Liver (tissue), 9 donors: Measurements from ENCODE around the gene ZNRF3. TPM values are rescaled to one million over a fixed set of nuclear protein-coding genes. Genes with fewer than 3 reads are reported as not detected.

Experiments
- DNase-seq: peaks from one replicate; pipeline ENCODE4 v3.0.0-alpha.2; 2017; ENCODE audit warnings: low spot score
- H3K27ac ChIP-seq, 2 donors: one replicate each; pipeline ENCODE4 v1.7.0; 2013; ENCODE audit warnings: inconsistent platforms in 2 of 2, low read length in 2 of 2, control low read depth in 1 of 2, low read depth in 1 of 2, mild to moderate bottlenecking in 1 of 2
- H3K27me3 ChIP-seq, 4 donors: one replicate each; pipeline versions ENCODE4 v1.6.1 to v1.7.0; 2013; ENCODE audit warnings: low read length in 3 of 4, inconsistent platforms in 1 of 4, mild to moderate bottlenecking in 1 of 4, moderate library complexity in 1 of 4; ENCODE audit not compliant: control insufficient read depth in 4 of 4, insufficient read depth in 4 of 4
- H3K36me3 ChIP-seq, 4 donors: one replicate each; pipeline versions ENCODE4 v1.6.1 to v1.7.0; 2013; ENCODE audit warnings: low read length in 3 of 4, mild to moderate bottlenecking in 3 of 4, low read depth in 1 of 4, moderate library complexity in 1 of 4; ENCODE audit not compliant: control insufficient read depth in 4 of 4, insufficient read depth in 3 of 4
- H3K4me1 ChIP-seq, 4 donors: one replicate each; pipeline versions ENCODE4 v1.6.1 to v1.7.0; 2013; ENCODE audit warnings: low read length in 3 of 4, mild to moderate bottlenecking in 3 of 4, moderate library complexity in 1 of 4; ENCODE audit not compliant: control insufficient read depth in 4 of 4, insufficient read depth in 4 of 4
- H3K4me3 ChIP-seq, 3 donors: one replicate each; pipeline versions ENCODE4 v1.6.1 to v1.7.0; 2013; ENCODE audit warnings: low read length in 3 of 3, control low read depth in 1 of 3, low read depth in 1 of 3, mild to moderate bottlenecking in 1 of 3
- H3K9ac ChIP-seq, 2 donors: one replicate each; pipeline ENCODE4 v1.7.0; 2013; ENCODE audit warnings: low read length in 2 of 2, mild to moderate bottlenecking in 2 of 2, moderate library complexity in 2 of 2, control low read depth in 1 of 2, low read depth in 1 of 2
- H3K9me3 ChIP-seq, 4 donors: one replicate each; pipeline versions ENCODE4 v1.6.1 to v1.7.0; 2013; ENCODE audit warnings: low read length in 3 of 4; ENCODE audit not compliant: control insufficient read depth in 4 of 4
- ATF3 ChIP-seq: IDR thresholded peaks from 2 replicates; pipeline ENCODE4 v1.6.1; 2016; ENCODE audit warnings: antibody characterized with exemption
- CTCF ChIP-seq: fragments of 150-350 bp; IDR thresholded peaks from 2 replicates; pipeline ENCODE4 v1.5.1; 2017; ENCODE audit warnings: improper control_type of control experiment, low read depth, low read length; ENCODE audit not compliant: missing input control
- EGR1 ChIP-seq, 2 donors: IDR thresholded peaks; 2 replicates each; pipeline ENCODE4 v1.6.1; 2016 to 2018; ENCODE audit warnings: antibody characterized with exemption in 2 of 2, low read depth in 2 of 2
- FOXA1 ChIP-seq: IDR thresholded peaks from 2 replicates; pipeline ENCODE4 v1.6.1; 2016; ENCODE audit warnings: antibody characterized with exemption
- FOXA2 ChIP-seq: IDR thresholded peaks from 2 replicates; pipeline ENCODE4 v1.6.1; 2016; ENCODE audit warnings: antibody characterized with exemption
- GABPA ChIP-seq, 2 donors: IDR thresholded peaks in 1 of 2; conservative IDR thresholded peaks in 1 of 2; 2 replicates each; pipeline ENCODE4 v1.6.1; 2016; ENCODE audit warnings: antibody characterized with exemption in 2 of 2, mild to moderate bottlenecking in 1 of 2, moderate library complexity in 1 of 2
- HNF4A ChIP-seq, 2 donors: conservative IDR thresholded peaks; 2 replicates each; pipeline ENCODE4 v1.6.1; 2016; ENCODE audit warnings: antibody characterized with exemption in 2 of 2, mild to moderate bottlenecking in 2 of 2
- JUND ChIP-seq, 2 donors: IDR thresholded peaks; 2 replicates each; pipeline ENCODE4 v1.6.1; 2016; ENCODE audit warnings: antibody characterized with exemption in 2 of 2
- NR2F2 ChIP-seq: IDR thresholded peaks from 2 replicates; pipeline ENCODE4 v1.6.1; 2016; ENCODE audit warnings: antibody characterized with exemption
- RAD21 ChIP-seq, 2 donors: IDR thresholded peaks; 2 replicates each; pipeline ENCODE4 v1.6.1; 2016; ENCODE audit warnings: antibody characterized with exemption in 2 of 2, mild to moderate bottlenecking in 2 of 2
- RXRA ChIP-seq, 2 donors: IDR thresholded peaks; 2 replicates each; pipeline ENCODE4 v1.6.1; 2017 to 2018; ENCODE audit warnings: antibody characterized with exemption in 2 of 2, mild to moderate bottlenecking in 1 of 2
- TAF1 ChIP-seq: conservative IDR thresholded peaks from 2 replicates; pipeline ENCODE4 v1.6.1; 2016; ENCODE audit warnings: antibody characterized with exemption, mild to moderate bottlenecking
- YY1 ChIP-seq: IDR thresholded peaks from 2 replicates; pipeline ENCODE4 v1.6.1; 2016; ENCODE audit warnings: antibody characterized with exemption, mild to moderate bottlenecking
- WGBS: extraction: QIAGEN DNeasy Blood & Tissue Kit; methylation state at CpG from one replicate; pipeline ENCODE4 v1.1.7; 2013; 5-methylcytosine and 5-hydroxymethylcytosine counted together
- polyA plus RNA-seq, 2 donors: library from polyadenylated mRNA; stranded (reverse) in 1 of 2; unstranded in 1 of 2; fragments of 200-250 nt in 1 of 2; fragments of >200 nt in 1 of 2; fragmentation: Nextera tagmentation in 1 of 2; extraction: Ambion mirVana in 1 of 2; gene quantifications; one replicate each; pipeline versions ENCODE4 v1.2.1 to v1.2.3, GENCODE V29; 2013 to 2015
- total RNA-seq, 2 donors: library from RNA; depleted of rRNA; stranded (reverse); fragments of >200 nt; gene quantifications; one replicate each; pipeline ENCODE4 v1.2.3, GENCODE V29; 2014
- TF ChIP-seq, protein P1 (sequence below): IDR thresholded peaks from 2 replicates; pipeline ENCODE4 v1.6.1; 2016; ENCODE audit warnings: antibody characterized with exemption, mild to moderate bottlenecking
- TF ChIP-seq, protein P2 (sequence below): IDR thresholded peaks from 2 replicates; pipeline ENCODE4 v1.6.1; 2016; ENCODE audit warnings: antibody characterized with exemption
- donor health status: healthy.
- donor health status: healthy.
- donor health status: healthy.
- donor health status: healthy.
- donor health status: healthy.

ZNRF3 gene
- total and polyA plus RNA-seq, 4 donors: 2.2 to 5.9 (median 4.7) TPM

GRCh38 chr22:29014293-29014692 is 130.9 kb downstream of the ZNRF3 start (continued):
- TF ChIP-seq, protein P1, sequence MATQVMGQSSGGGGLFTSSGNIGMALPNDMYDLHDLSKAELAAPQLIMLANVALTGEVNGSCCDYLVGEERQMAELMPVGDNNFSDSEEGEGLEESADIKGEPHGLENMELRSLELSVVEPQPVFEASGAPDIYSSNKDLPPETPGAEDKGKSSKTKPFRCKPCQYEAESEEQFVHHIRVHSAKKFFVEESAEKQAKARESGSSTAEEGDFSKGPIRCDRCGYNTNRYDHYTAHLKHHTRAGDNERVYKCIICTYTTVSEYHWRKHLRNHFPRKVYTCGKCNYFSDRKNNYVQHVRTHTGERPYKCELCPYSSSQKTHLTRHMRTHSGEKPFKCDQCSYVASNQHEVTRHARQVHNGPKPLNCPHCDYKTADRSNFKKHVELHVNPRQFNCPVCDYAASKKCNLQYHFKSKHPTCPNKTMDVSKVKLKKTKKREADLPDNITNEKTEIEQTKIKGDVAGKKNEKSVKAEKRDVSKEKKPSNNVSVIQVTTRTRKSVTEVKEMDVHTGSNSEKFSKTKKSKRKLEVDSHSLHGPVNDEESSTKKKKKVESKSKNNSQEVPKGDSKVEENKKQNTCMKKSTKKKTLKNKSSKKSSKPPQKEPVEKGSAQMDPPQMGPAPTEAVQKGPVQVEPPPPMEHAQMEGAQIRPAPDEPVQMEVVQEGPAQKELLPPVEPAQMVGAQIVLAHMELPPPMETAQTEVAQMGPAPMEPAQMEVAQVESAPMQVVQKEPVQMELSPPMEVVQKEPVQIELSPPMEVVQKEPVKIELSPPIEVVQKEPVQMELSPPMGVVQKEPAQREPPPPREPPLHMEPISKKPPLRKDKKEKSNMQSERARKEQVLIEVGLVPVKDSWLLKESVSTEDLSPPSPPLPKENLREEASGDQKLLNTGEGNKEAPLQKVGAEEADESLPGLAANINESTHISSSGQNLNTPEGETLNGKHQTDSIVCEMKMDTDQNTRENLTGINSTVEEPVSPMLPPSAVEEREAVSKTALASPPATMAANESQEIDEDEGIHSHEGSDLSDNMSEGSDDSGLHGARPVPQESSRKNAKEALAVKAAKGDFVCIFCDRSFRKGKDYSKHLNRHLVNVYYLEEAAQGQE: no peak
- no peak for TF ChIP-seq FOXA1

DNA sequence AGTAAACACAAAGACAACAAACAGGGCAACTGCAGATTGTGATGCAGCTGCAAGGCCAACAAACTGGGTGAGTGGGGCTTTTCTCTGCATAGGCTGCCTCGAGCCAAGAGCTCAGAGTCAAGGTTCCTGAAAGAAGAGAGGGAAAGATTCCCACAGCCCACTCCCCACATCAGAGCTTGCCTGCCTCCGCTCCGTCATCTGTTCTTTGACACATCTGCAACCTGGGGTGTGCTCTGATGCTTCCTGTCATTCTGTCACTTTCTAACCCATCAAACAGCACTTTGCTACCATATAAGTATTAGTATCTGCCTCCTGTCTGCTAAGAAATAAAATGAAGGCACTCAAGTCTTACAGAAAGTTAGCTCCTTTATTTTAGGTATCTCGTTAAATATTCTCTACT is 131.4 kb downstream of the ZNRF3 start:
- WGBS: 86% methylated on average over 4 of the region's 4 CpGs
- peaks cover 0 to 3% (median under 1%) of the 10 kb centered on the region in 4 donors for H3K36me3 ChIP-seq
- H3K4me3 ChIP-seq: no peak overlapping the region
- DNase-seq: no peak
- H3K27me3 ChIP-seq: no peaks in the 10 kb centered on the region
- peaks cover 7 to 65% (median 37%) of the 10 kb centered on the region in 4 donors for H3K4me1 ChIP-seq
- H3K27ac ChIP-seq: no peak overlapping the region
- no peak overlapping the region for H3K9ac ChIP-seq
- no peaks in the 10 kb centered on the region for H3K9me3 ChIP-seq
- TF ChIP-seq HNF4A (conservative IDR thresholded peaks at IDR 0.05): no peak
- no peak for TF ChIP-seq JUND (IDR thresholded peaks at IDR 0.05)
- TF ChIP-seq CTCF: no peak
- TF ChIP-seq TAF1: no peak
- no peak for TF ChIP-seq EGR1 (IDR thresholded peaks at IDR 0.05; ENCODE audit: low read depth in 2 of 2)
- TF ChIP-seq YY1: no peak
- TF ChIP-seq GABPA (IDR thresholded peaks at IDR 0.05 in 1 of 2, conservative IDR thresholded peaks at IDR 0.05 in 1 of 2): no peak
- no peak for TF ChIP-seq FOXA2
- TF ChIP-seq, protein P2, sequence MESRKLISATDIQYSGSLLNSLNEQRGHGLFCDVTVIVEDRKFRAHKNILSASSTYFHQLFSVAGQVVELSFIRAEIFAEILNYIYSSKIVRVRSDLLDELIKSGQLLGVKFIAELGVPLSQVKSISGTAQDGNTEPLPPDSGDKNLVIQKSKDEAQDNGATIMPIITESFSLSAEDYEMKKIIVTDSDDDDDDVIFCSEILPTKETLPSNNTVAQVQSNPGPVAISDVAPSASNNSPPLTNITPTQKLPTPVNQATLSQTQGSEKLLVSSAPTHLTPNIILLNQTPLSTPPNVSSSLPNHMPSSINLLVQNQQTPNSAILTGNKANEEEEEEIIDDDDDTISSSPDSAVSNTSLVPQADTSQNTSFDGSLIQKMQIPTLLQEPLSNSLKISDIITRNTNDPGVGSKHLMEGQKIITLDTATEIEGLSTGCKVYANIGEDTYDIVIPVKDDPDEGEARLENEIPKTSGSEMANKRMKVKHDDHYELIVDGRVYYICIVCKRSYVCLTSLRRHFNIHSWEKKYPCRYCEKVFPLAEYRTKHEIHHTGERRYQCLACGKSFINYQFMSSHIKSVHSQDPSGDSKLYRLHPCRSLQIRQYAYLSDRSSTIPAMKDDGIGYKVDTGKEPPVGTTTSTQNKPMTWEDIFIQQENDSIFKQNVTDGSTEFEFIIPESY: no peak
- TF ChIP-seq, protein P1: no peak
- no peak for TF ChIP-seq NR2F2
- no peak for TF ChIP-seq RAD21 (IDR thresholded peaks at IDR 0.05)
- TF ChIP-seq RXRA (IDR thresholded peaks at IDR 0.05): no peak
- TF ChIP-seq FOXA1: no peak
- no peak for TF ChIP-seq ATF3
